ENCODE measurements around the gene BCO1. TPM values are rescaled to one million over a fixed set of nuclear protein-coding genes. Genes with fewer than 3 reads are reported as not detected.
"Not testable (repeated sequence)": the region's sequence is repeated elsewhere in the genome, so short reads cannot be mapped to it uniquely, and the experiment has no call there.

BCO1 gene
- total RNA-seq, 1 donor from 2014 or later, result not detected

DNA sequence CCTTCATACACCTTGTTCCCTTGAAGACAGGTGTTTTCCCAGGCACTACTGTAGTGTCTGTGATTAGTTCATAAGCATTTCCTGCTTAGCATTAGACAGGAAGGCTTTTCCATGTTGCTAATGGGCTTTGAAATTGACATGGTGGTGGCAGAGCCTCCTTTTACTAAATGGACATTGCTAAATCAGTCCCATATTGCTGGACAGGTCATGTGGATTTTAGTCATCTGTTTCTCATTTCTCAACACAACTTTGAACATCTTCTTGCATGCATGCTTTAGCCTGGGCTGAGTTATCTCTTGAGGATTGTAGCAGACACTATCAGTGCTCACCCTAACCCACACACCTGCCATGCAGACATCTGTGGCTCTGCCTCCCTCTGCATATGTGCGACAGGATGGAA lies 13.7 kb upstream of the BCO1 start:
- H3K36me3 ChIP-seq, result no peaks in the 10 kb centered on the region
- no peak overlapping the region for H3K27ac ChIP-seq
- no peak for DNase-seq (ENCODE audit: low spot score in 2 of 2)
- H3K27me3 ChIP-seq, result no peaks in the 10 kb centered on the region
- TF ChIP-seq, protein P1, sequence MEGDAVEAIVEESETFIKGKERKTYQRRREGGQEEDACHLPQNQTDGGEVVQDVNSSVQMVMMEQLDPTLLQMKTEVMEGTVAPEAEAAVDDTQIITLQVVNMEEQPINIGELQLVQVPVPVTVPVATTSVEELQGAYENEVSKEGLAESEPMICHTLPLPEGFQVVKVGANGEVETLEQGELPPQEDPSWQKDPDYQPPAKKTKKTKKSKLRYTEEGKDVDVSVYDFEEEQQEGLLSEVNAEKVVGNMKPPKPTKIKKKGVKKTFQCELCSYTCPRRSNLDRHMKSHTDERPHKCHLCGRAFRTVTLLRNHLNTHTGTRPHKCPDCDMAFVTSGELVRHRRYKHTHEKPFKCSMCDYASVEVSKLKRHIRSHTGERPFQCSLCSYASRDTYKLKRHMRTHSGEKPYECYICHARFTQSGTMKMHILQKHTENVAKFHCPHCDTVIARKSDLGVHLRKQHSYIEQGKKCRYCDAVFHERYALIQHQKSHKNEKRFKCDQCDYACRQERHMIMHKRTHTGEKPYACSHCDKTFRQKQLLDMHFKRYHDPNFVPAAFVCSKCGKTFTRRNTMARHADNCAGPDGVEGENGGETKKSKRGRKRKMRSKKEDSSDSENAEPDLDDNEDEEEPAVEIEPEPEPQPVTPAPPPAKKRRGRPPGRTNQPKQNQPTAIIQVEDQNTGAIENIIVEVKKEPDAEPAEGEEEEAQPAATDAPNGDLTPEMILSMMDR (IDR thresholded peaks at IDR 0.05), result no peak
- no peaks in the 10 kb centered on the region for H3K9me3 ChIP-seq
- no peaks in the 10 kb centered on the region for H3K4me1 ChIP-seq
- intact Hi-C loops (cut with DNase I), result no loop called here
- no peak overlapping the region for H3K4me3 ChIP-seq

DNA sequence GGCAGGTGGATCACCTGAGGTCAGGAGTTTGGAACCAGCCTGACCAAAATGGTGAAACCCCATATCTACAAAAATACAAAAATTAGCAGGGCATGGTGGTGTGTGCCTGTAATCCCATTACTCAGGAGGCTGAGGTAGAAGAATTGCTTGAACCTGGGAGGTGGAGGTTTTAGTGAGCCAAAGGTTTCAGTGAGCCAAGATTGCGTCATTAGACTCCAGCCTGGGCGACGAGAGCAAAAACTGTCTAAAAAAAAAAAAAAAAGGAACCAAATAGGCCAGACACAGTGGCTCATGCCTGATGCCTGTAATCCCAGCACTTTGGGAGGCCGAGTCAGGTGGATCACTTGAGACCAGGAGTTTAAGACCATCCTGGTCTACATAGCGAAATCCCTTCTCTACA lies 12.8 kb upstream of the BCO1 start:
- H3K27ac ChIP-seq; DNase-seq (ENCODE audit: low spot score in 2 of 2); H3K9me3 ChIP-seq; H3K4me1 ChIP-seq; H3K27me3 ChIP-seq; H3K36me3 ChIP-seq; H3K4me3 ChIP-seq; intact Hi-C loops (cut with DNase I): not testable (repeated sequence)

DNA sequence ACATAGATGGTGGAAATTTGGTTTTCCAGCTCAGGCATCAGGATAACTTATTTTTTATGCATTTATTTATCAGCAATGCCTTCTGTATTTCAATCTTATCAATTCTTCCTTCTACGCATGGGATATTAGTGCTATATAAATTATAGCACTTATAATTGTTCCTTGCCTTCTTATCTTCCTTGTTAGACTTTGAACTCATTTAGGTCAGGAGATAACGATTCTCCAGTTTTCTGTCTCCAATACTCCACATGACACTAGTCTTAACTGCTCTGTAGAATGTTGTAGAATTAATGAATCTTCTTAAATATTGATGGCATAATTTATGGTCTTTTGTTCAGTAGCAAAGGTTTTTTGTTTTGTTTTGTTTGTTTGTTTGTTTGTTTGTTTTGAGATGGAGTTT lies 10.7 kb upstream of the BCO1 start:
- Histone ChIP-seq H3K36me3 (no peaks in the 10 kb centered on the region), H3K4me3 (no peak overlapping the region), H3K27me3 (no peaks in the 10 kb centered on the region), H3K9me3 (no peaks in the 10 kb centered on the region), H3K4me1 (no peaks in the 10 kb centered on the region), H3K27ac (no peak overlapping the region)
- intact Hi-C loops (cut with DNase I), result no loop called here
- no peak for DNase-seq (ENCODE audit: low spot score in 2 of 2)
- TF ChIP-seq, protein P1 (IDR thresholded peaks at IDR 0.05), result no peak

DNA sequence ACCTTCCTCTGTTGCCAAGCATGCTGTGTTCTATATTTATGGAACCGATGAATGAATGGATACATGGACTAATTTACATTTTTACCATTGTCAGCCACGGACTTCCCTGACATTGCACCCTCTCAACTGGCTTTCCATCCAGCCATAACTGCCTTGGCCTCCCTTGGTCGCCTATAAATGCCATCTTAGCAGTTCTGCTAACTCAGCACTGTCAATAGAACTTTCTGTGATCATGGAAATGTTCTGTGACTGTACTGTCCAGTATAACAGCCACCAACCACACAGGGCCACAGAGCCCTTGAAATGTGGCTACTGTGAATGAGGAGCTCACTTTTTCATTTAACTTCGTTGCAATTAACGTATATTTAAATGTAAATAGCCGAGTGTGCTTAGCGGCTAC lies 8.7 kb upstream of the BCO1 start:
- TF ChIP-seq, protein P1 (IDR thresholded peaks at IDR 0.05), result no peak
- H3K36me3 ChIP-seq, result no peaks in the 10 kb centered on the region
- H3K4me3 ChIP-seq, result no peak overlapping the region
- no peaks in the 10 kb centered on the region for H3K27me3 ChIP-seq
- H3K4me1 ChIP-seq, result no peaks in the 10 kb centered on the region
- H3K27ac ChIP-seq, result no peak overlapping the region
- DNase-seq (ENCODE audit: low spot score in 2 of 2), result no peak
- H3K9me3 ChIP-seq, result no peaks in the 10 kb centered on the region
- intact Hi-C loops (cut with DNase I), result no loop called here

DNA sequence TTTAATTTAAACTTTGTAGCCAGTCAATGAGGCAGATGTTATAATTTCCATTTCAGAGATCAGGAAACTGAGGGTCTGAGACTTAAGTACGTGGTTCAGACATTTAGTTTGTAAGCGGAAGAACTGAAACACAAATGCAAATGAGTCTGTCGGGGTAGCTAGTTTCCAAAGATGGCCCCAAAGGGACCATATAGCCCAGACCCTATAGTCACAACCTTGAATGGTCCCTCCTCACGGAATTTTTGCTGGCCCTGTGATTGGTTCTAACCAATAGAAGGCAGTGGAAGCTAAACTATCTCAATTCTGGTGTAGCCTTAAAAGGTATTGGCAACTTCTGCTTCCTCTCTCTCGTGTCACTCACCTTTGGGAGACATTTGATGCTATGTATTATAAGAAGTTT lies 7.5 kb upstream of the BCO1 start:
- H3K4me1 ChIP-seq, result no peaks in the 10 kb centered on the region
- H3K9me3 ChIP-seq, result no peaks in the 10 kb centered on the region
- no peaks in the 10 kb centered on the region for H3K27me3 ChIP-seq
- no peak overlapping the region for H3K4me3 ChIP-seq
- no peak overlapping the region for H3K27ac ChIP-seq
- H3K36me3 ChIP-seq, result no peaks in the 10 kb centered on the region
- TF ChIP-seq, protein P1 (IDR thresholded peaks at IDR 0.05), result no peak
- intact Hi-C loops (cut with DNase I), result no loop called here
- DNase-seq (ENCODE audit: low spot score in 2 of 2), result no peak

DNA sequence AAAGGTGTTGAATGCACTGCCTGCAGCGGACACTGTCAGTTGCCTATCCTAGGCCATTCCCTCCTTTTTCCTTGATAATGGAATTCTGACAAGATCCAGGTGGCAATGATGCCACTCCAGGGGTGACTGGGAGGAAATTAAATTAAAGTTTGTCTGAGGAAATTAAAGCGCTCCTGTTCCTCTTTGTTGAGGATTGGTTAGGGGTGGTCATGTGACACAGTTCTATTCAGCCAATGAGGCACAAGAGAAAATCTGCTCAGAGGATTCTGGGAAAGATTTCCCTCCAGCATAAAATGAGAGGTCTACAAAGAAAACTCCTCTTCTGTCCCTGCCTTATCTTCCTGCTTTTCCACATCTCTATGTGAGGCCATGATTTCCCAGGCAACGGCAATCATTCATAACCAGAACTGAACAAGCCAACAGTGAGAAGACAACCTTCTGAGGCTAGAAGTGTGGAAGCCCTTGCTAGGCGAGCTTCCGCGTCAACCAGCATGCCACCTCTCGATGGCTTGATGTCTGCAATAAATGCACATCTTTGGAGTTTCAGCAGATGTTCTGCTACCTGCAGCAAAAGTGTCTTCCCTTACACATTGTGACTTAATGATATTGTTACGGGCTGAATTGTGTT lies 5.6 kb upstream of the BCO1 start:
- no peak overlapping the region for H3K4me3 ChIP-seq

More for the DNA sequence above, 5.6 kb upstream of the BCO1 start:
- intact Hi-C loops (cut with DNase I), result no loop called here
- H3K36me3 ChIP-seq, result no peaks in the 10 kb centered on the region
- no peak for DNase-seq (ENCODE audit: low spot score in 2 of 2)
- TF ChIP-seq, protein P1 (IDR thresholded peaks at IDR 0.05), result no peak
- no peaks in the 10 kb centered on the region for H3K27me3 ChIP-seq
- H3K27ac ChIP-seq, result no peak overlapping the region
- H3K9me3 ChIP-seq, result no peaks in the 10 kb centered on the region
- H3K4me1 ChIP-seq, result no peaks in the 10 kb centered on the region
